ENCODE data around the gene GPD1L.
"Not testable (repeated sequence)": the region's sequence is repeated elsewhere in the genome, so short reads cannot be mapped to it uniquely, and the experiment has no call there.

Gene GPD1L

DNA sequence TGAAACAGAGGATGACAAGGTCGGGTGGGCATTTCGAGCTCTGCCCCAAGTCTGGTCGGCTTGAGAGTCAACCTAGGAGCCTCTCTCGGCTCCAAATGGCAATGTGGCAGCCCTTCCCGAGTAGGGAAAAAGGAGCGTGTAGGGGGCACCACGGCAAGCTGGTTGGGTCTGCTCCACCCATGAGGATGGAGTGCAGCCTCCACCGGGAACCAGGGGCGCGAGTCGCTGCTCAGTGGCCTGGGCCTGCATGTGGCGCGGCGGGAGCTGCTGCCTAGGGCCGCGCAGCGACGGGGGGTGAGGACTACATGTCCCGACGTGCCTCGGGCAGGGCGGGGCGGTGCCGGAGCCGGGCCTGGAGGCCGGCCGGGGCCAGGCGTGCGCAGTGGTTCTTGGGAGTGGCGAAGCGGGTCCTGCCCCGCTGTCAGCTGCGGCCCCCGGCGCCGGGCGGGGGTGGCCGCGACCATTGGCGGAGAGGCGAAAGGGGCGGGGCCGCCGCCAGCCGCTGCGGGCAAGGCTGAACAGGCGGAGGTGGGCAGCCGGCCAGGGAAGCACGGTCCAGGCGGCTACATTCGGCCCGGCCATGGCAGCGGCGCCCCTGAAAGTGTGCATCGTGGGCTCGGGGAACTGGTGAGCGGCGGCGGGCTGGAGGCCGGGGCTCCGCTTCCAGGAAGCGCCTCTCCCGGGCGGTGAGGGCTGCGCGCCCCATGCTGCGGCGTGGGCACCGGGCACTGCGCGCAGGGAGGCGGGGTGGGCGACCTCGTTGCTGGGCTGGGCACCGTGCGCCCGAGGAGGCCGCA lies at the start of gene GPD1L:
Gene GPD1L (plus strand): TSS at position 489 of the 797 bp plus-strand sequence. CDS start 92 bp downstream, at position 581.
- peak; percentile 62 for DNase-seq

DNA sequence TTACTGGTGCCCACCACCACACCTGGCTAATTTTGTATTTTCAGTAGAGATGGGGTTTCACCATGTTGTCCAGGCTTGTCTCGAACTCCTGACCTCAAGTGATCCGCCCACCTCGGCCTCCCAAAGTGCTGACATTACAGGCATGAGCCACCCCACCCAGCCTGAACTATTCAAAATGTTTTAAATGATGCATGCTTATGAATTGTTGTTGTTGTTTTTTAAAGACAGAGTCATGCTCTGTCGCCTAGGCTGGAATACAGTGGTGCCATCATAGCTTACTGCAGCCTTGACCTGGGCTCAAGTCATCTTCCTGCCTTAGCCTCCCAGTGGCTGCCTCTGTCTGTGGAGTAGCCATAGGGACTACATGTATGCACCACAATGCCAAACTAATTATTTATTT lies 48.0 kb upstream of the GPD1L start:
- DNase-seq: not testable (repeated sequence)

DNA sequence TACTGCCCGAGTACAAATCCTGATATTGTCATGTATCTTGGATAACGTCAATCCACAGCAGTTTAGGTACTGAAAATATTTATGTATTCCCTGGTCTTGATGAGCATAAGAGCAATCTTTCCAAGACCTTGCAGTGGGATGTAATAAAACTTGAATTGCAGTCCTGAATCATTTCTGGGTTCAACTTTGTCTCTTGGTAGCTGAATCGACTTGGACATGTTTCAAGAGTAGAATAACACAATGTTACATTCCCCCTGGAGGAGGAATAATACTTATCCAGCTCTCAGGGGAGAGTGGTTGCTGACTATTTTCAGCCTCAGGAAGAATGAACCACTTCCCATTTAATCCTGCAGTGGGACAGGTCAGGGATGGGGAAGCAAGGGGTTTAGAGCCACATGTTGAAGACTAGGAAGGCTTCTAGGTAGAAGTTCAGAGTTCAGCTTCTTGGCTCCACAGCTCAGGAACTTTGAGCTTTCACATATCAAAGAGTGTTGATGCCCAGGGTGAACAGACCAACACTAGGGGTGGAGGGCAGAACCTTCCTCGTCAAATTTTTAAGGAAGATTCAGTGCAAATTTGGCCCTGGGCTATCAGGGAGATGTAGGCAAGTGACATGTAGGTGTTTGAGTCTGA lies 43.4 kb upstream of the GPD1L start:
- DNase-seq: no peak

DNA sequence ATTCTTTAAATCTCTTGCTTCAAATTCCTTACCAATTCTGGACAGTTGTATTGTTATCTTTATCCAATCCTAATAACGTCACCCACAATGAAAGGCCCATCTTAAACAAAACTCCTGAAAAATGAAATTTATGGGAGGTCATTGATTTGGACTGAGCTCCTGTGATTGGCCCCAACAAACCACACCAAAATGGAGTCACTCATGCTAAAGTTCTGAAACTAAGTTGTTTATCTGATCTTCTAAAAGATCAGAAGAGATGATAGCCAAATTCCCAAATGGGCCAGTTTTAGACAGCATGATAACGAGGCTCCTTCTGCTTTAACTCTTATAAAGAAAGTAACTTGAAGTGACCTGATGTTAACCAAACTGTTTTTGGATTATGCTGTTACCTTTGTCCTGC lies 39.7 kb upstream of the GPD1L start:
- no peak for DNase-seq

DNA sequence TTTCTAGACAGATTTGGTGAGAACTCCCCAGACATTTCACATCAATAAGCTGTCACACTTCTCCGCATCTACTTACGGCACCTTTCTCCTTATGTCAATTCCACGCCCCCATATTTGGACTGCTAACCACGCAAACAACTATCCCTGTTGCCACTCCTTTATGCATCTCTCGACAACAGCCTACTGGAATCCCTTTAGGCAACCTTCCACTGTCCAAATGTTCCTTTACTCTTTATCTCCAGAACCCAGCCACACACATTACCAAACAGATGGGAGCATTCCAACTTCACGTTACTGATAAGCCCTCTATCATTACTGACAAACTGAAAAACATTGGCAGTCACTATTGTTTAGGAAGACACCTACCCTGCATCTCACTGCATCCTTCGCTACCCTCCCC lies 32.2 kb upstream of the GPD1L start:
- not testable (repeated sequence) for DNase-seq

DNA sequence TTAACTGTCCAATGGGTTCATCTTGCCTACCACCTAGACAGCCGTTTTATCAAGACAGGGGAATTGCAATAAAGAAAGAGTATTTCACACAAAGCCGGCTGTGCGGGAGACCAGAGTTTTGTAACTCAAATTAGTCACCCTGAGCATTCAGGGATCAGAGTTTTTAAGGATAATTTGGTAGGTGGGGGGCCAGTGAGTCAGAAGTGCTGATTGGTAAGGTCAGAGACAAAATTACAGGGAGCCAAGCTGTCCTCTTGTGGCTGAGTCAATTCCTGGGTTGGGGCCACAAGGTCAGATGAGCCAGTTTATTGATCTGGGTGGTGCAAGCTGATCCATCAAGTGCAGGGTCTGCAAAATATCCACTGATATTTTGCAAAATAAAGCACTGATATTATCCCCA lies 29.9 kb upstream of the GPD1L start:
- no peak for DNase-seq

DNA sequence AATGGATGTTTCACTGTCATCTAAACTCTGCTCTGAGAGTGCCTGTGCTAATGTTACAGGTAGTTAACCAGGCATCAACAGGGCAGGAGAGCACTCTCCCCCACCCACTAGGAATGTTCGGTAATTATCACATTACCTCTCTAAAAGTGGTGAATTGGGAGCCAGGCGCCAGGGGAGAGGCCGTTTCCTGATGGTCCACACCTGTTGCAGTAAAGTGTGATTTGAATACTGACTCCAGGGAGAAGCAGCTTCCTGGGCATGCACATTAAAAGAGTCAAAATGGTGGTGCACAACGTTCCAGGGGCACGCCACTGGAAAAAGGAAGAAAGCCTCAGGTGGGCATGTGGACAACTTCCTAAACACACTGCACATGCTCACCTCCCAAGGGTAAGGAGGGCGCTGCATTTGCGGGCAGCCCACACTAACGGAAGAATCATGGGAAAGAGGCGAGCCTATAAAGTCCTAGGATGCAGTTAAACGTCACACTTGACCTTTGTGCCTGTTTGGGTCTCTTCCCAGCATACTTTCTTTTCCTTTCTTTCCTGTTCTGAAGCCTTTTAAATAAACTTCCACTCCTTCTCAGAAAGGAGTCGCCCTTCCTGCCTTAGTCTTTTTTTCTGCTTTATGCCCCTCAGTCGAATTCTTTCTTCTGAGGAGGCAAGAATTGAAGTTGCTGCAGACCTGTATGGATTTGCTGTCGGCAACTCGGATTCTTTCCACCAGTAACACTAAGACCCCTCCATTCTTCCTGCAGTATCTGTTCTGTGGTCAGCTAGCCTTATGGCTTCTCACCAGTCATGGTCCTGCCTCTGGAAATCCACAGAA lies 28.9 kb upstream of the GPD1L start:
- DNase-seq: peak; percentile 12

DNA sequence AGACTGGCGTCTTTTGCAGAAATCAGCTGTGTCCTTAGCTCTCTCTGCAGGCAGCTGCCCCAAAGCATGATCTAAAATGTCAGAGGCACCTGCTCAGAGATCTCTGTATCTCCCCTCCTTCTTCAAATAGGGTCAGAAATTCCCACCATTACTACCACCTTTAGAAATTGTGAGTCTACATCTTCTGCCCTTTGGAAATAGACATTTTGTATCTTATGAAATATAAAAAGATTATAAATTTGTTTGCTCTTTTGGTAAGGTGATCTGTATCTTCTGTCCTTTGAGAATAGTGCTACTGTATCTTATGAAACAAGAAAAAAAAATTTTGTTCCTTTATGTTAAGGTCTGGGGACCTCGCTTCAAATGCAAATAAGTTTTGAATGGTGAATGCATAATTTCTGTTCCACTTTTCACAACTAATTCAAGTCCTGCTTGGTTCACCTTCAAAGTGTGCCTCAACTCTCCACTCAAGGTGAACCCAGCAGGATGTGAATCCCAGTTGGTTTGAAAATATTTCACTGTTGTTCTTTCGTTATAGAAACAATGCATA lies 28.3 kb upstream of the GPD1L start:
- DNase-seq: no peak

DNA sequence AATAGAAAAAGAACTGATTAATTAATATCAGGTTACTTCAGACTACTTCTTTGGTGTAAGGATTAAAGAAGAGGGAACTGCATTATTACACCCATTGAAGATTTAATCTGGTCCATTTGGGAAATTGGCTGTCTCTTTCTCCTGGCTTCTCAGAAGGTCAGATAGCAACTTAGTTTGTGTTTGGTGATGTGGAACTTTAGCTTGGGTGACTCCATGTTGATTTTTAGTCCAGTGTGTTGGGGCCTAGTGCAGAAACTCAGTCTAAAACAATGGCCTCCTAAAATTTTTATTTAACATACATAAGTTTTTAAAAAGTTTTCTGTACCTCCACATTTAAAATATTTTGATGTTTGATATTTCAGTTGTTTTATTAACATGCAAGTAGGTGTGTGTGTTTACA lies 27.6 kb upstream of the GPD1L start:
- DNase-seq: no peak

DNA sequence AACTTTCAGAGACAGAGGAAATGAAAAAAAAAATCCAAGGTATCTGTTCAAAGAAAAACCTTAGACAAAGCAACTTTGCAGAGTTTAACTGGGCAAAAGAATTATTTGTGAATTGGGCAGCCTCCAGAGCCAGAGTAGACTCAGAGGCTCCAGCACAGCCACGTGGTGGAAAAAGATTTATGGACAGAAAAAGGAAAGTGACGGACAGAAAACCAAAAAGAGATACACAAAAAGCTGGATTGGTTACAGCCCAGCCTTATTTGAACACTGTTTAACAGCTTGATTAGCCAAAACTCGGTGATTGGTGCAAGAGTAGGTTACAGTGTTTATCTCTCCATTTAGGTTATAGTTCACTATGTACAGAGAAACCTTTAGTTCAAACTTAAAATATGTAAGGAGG lies 23.7 kb upstream of the GPD1L start:
- DNase-seq: no peak

DNA sequence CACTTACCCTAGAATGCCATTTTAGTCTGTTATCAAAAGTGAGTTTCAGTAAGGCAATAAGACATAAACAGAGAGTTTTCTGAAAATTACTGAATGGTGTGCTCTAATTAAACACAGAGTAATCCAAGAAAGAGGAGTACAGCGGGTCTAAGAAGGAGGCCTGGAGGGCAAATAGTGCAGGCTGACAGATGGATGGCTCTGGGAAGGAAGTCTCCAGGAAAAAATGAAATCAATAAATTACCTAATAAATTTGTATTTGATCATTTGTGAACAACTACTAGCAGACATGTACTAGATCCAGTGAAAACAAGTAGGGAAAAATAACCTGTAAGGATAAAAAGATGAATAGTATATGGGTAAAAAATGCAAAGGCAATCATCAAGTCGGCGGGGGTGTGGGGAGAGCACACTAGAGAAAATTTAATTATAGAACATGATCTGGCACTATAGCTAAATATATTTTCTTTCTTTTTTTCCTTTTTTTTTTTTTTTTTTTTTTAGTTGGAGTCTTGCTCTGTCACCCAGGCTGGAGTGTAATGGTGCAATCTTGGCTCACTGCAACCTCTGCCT lies 22.6 kb upstream of the GPD1L start:
- DNase-seq: no peak

DNA sequence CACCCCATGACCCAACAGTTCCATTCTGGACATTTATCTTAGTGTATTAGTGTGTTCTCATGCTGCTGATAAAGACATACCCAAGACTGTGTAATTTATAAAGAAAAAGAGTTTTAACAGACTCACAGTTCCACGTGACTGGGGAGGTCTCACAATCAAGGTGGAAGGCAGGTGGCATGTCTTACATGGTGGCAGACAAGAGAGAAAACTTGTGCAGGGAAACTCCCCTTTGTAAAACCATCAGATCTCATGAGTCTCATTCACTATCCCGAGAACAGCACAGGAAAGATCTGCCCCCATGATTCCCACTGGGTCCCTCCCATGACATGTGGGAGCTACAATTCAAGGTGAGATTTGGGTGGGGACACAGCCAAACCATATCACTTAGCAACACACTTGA lies 21.6 kb upstream of the GPD1L start:
- DNase-seq: no peak

DNA sequence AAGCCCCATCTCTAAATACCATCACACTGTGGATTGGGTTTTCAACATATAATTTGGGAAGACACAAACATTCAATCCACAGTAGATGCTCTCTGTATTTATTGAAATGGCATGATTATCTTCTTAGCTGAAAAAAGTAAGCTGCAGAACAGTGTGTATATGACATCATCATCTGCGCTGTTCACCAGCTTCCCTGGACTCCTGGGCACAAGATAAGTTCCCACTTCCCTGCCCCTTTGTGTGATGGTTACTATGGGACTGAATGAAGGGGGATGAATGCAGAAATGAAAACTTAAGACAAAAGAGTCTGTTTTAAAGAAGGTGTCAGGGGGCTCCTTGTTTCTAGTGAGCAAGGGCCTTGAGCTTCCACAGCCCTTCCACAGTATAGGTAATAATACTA lies 20.0 kb upstream of the GPD1L start:
- DNase-seq: no peak

DNA sequence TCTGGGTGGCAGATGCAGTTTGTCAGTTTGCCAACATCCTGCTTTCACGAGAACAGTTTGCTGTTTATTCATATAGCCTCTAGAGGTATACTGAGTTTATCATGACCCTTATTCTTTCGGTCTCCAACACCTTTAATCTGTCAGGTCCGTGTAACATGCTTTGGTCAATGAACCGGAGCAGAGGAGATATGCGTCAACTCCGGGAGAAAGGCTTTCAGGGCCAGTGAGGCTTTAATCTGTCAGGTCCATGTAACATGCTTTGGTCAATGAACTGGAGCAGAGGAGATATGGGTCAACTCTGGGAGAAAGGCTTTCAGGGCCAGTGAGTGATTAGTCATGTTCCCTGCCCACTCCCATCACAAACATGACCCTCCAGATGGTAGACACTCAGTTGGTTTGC lies 16.9 kb upstream of the GPD1L start:
- no peak for DNase-seq

DNA sequence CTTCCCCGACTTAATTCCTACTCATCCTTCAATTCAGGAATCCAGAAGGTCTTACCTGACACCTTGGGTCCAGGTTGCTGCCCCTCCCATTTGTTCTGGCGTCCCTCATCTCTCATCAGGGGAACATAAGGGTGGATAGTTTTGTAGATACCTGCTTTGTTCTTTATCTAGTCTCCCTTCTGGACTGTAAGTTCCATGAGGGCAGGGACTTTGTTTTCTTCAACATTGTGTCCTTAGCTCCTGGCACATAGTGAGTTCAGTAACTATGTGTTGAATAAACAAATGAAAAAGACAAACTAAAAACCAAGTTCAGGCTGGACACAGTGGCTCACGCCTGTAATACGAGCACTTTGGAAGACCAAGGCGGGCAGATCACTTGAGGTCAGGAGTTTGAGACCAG lies 13.2 kb upstream of the GPD1L start:
- DNase-seq: no peak

DNA sequence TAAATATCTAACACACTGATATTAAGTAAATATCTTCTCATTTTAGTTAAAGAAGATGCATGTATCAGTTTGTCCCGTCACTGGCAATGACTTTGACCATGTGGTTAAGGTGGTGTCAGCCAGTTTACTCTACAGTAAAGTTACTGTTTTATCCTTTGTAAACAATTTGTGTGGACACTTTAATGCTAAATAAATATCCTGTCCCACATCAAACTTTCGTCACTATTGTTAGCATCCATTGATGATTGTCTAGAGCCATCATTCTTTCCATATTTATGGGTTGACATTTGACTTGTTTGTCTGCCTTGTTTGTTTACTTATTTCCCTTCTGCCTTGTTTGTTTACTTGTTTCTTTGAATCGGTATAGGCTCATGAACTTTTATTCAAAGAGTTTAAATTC lies 11.0 kb upstream of the GPD1L start:
- no peak for DNase-seq

DNA sequence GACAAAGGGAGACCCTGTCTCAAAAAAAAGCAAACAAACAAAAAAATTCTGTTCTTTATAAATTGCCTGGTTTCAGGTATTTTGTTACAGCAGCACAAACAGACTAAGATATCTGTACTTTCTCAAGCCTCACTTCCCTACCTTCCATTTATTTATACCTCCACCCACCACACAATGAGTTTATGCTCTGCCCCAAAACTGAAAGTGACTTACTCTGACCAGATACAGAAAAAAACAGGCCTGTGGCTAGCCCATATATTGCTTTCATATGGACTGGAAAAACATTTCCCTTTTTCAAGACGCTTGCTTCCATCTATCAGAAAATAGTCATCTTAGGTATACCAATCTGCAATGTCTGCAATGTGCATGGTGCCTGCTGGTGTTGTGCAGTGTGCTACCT lies 8.7 kb upstream of the GPD1L start:
- DNase-seq: no peak

DNA sequence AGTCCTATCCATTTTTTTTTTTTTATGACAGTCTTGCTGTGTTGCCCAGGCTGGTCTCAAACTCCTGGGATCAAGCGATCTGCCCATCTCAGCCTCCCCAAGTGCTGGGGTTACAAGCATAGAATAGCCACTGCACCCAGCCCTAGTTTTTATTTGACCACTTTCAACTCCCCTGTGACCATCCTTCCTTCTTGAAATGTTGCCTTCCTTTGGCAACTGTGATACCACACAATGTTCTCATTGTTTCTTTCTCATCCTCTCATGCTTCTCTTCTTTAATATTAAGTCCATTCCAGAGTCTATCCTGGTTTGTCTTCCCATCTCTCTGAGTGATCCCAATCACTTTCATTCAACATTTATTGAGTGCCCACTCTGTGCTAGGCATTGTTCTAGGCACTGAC lies 7.9 kb upstream of the GPD1L start:
- DNase-seq: no peak

DNA sequence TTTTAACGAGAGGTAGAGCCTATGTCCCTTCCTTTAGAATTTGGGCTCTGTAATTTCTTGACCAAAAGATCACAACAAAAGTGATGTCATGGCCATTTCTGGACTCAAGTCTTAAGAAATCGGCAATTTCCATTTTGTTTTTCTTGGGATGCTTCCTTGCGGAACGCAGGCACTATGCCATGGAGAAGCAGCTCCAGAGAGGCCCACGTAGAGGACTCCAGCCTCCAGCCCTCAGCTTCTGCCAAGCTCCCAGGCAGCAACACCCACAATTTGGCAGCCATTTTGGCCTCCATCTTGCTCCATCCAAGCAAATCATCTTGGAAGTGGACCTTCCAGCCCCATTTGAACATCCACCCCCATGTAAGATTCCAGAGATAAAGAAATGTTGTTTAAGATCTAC lies 6.0 kb upstream of the GPD1L start:
- DNase-seq: no peak

DNA sequence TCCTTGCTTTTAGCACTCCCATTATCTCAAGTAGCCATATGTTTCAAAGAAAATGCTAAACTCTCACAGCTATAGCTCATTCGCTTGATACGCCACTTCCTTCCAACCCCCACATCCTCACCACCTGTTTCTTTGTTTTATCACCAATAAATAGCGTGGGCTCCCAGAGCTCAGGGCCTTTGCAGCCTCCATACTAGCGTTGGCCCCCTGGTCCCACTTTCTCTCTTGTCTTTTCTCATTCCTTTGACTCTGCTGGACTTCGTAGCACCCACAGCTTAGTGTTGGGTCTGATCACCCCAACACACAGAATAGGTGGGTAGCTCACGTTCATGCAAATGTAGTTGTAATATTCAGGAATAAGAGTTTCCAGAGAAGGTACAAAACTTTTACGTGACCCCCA lies 4.1 kb upstream of the GPD1L start:
- DNase-seq: no peak

DNA sequence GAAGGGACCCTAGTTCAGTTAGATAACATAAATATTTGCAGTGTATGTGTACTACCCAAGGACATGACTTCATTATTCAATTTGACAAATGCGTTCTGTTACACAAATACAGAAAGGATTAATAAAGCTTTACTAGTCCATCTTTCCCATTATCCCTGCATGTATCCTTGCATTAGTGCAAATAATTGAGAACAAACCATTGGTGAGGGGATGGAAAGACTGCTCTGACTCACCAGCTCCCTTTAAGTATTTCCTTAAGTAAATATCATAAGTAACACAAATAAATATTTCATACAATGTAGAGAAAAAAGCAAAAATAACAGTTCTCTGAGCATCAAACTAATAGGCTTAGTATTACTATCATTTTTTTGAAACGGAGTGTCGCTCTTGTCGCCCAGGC lies 1.9 kb upstream of the GPD1L start:
- no peak for DNase-seq

DNA sequence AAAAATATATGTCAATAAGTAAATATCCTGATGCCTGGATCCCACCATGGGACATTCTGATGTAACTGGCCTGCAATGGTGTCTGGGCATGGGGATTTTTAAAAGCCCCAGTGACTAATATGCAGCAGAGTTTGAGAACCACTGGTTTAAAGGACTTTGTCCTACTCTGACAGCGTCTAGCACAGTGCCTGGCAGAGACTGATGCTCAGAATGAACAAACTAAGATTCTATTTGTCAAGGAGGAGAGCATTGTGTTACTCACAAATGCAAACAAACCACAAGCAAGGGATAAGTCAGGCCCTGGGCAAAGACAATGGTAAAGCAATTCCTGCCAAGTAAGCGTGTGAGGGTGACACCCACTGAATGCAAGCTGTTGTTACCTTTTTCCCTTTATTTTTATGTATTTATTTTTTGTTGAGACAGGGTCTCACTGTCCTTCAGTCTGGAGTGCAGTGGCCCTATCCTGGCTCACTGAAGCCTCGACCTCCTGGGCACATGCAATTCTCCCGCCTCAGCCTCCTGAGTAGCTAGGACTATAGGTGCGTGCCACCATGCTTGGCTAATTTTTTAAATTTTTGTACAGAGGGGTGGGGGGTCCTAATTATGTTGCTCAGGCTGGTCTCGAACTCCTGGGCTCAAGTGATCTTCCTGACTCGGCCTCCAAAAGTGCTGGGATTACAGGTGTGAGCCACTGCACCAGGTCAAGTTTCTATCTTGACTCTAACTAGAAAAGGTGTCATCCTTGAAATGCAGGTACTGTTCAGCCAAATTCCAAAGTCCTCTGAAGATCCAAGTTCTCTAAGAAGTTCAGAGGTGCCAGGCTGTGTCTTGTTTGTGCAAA lies 909 bp upstream of the GPD1L start:
- no peak for DNase-seq

Measured in NCI-H1436 (cell line).